ENCODE results near the gene U2AF2. TPM values are rescaled to one million over a fixed set of nuclear protein-coding genes. Genes with fewer than 3 reads are reported as not detected.

The U2AF2 gene
- total and polyA plus RNA-seq, 9 of the 15 experiments (the other 6 are each of a cell fraction or from before 2014, with no cell fraction given) = 3.0 to 331 (median 157) TPM

DNA sequence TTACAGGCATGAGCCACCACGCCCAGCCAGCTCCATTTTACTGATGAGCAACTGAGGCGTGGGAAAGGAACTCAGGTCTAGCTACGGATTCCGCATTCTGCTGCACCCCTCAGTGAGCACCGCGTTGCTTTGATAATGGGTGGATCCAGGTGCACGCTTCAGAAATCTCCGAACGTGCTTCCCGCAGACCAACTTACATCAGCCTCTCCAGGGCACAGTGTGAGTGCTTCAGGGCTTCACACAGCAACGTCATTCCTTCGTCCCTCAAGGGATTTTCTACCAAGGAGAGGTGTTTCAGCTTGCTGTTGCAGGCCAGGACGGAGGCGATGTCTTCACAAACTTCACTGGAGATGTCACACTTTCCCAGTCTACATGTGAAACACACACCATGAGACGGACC is 61.7 kb downstream of the U2AF2 start (continued):
- TF ChIP-seq, protein P1, sequence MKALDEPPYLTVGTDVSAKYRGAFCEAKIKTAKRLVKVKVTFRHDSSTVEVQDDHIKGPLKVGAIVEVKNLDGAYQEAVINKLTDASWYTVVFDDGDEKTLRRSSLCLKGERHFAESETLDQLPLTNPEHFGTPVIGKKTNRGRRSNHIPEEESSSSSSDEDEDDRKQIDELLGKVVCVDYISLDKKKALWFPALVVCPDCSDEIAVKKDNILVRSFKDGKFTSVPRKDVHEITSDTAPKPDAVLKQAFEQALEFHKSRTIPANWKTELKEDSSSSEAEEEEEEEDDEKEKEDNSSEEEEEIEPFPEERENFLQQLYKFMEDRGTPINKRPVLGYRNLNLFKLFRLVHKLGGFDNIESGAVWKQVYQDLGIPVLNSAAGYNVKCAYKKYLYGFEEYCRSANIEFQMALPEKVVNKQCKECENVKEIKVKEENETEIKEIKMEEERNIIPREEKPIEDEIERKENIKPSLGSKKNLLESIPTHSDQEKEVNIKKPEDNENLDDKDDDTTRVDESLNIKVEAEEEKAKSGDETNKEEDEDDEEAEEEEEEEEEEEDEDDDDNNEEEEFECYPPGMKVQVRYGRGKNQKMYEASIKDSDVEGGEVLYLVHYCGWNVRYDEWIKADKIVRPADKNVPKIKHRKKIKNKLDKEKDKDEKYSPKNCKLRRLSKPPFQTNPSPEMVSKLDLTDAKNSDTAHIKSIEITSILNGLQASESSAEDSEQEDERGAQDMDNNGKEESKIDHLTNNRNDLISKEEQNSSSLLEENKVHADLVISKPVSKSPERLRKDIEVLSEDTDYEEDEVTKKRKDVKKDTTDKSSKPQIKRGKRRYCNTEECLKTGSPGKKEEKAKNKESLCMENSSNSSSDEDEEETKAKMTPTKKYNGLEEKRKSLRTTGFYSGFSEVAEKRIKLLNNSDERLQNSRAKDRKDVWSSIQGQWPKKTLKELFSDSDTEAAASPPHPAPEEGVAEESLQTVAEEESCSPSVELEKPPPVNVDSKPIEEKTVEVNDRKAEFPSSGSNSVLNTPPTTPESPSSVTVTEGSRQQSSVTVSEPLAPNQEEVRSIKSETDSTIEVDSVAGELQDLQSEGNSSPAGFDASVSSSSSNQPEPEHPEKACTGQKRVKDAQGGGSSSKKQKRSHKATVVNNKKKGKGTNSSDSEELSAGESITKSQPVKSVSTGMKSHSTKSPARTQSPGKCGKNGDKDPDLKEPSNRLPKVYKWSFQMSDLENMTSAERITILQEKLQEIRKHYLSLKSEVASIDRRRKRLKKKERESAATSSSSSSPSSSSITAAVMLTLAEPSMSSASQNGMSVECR (CRISPR knock-in tag; IDR thresholded peaks at IDR 0.05) = no peak
- no peak for TF ChIP-seq ZNF609 (CRISPR knock-in tag; IDR thresholded peaks at IDR 0.05; ENCODE audit: borderline replicate concordance)

All from K562 (cell line).